Measurements from ENCODE around the gene RNPC3.

The RNPC3 gene, protein sequence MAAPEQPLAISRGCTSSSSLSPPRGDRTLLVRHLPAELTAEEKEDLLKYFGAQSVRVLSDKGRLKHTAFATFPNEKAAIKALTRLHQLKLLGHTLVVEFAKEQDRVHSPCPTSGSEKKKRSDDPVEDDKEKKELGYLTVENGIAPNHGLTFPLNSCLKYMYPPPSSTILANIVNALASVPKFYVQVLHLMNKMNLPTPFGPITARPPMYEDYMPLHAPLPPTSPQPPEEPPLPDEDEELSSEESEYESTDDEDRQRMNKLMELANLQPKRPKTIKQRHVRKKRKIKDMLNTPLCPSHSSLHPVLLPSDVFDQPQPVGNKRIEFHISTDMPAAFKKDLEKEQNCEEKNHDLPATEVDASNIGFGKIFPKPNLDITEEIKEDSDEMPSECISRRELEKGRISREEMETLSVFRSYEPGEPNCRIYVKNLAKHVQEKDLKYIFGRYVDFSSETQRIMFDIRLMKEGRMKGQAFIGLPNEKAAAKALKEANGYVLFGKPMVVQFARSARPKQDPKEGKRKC

DNA sequence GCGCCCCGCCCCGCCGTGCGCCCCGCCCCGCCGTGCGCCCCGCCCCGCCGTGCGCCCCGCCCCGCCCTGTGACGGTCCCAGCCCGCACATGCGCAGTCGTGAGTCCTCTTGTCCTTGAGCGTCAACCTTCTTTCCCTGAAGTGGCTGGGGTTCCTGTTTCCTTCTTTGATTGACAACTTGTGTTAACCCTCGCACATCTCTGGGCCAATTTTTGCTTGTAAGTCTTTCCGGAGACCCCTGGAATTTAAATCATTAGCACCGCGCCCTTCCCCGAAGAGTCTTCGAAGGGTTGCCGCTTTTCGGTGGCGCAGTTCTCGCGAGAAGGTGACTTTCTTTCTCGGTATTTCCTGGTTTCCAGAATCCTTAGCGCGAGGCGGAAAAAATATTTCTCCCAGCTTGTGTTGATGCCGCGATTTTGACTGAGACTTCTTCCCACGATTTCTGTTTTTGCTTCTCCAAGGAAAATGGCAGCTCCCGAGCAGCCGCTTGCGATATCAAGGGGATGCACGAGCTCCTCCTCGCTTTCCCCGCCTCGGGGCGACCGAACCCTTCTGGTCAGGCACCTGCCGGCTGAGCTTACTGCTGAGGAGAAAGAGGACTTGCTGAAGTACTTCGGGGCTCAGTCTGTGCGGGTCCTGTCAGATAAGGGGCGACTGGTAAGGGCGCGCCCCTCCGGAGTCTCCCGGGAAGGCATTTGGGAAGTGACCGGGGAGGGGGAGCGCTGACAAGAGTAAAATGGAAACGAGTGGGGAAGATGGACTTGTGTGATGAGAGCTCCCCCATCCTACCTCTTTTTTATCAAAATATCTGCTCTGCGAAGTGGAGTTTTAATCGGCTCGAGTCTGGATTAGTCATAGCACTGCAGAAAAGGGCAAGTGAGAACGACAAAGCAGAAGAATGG is at the start of gene RNPC3:
Gene RNPC3, plus strand, starts transcription at position 93 of the 901 bp plus-strand sequence. Its CDS starts 372 bp downstream, at position 465.
- DNase-seq, result peak; percentile 86

DNA sequence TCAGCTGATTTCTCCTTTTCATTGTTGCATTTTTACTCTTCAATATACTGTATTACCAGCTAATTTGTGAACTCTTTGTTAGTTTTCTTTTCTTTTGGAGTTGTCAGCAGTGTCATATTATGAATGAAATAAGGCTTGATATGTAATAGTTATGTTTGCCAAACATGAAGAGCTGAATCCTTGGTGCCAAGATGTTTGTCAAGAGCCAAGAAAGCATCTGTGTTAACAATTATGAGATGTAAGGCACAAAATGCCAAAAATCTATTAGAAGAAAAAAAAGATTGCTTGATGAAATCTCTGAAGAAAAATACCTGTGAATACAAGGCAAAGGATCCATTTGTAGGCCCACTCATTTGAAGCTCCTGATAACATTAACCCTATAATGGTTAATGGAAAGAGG is 48.4 kb upstream of the RNPC3 start:
- no peak for DNase-seq

DNA sequence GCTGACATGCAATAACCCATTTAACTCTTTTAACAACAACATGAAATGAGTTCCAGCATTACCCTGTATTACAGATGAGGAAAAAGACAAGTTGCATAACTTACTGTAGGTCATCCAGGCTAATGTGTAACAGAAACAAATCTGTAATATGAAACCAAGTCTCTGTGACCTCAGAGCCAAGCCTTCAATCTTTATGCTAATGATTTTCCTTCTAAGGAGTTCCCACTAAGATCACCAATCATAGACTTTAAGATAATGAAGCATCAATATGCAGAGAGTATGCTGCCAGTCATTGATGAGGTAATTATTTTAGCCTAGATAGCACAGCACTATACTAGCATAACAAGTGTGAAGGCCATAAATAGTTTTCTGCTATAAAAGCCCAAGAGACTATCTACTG is 35.6 kb upstream of the RNPC3 start:
- no peak for DNase-seq

DNA sequence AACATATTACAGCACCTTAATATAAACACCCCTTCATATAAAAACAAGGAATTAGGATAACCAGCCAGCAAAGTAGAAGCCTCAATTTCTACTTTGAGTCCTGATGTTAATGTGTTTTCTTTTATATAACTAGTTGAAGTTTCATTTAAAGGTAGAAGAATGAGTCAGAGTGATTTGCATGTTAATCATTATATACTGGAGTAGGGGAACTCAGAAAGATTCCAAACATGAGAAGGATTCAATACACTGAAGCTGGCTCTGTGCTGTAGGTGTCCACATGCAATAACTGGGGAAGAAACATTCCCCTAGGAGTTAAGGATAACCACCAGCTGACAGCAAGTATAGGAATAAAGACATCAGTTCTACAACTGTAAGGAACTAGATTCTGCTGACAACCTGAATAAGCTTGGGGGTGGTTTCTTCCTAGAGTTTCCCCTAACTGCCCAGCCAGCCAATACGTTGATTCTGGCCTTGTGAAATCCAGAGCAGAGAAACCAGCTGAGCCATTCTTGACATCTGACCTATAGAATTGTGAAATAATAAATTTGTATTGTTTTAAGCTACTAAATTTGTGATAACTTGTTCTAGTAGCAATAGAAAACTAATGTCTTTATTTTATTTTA is 33.4 kb upstream of the RNPC3 start:
- DNase-seq, result no peak

DNA sequence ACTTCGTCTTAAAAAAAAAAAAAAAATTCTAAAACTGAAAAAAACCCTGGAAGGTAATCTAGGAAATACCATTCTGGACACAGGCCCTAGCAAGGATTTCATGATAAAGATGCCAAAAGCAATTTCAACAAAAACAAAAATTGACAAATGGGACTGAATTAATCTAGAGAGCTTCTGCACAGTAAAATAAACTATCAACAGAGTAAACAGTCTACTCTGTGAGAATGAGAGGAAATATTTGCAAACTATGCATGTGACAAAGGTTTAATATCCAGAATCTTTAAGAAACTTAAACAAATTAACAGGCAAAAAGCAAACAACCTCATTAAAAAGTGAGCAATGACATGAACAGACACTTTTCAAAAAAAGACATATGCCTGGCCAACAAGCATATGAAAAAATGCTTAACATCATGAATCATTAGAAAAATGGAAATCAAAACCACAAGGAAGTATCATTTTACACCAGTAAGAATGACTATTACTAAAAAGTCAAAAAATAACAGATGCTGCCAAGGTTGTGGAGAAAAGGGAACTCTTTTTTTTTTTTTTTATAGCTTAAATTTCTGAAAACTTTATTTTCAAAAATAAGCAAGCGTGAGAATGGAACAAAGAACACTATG is 29.4 kb upstream of the RNPC3 start:
- no peak for DNase-seq

DNA sequence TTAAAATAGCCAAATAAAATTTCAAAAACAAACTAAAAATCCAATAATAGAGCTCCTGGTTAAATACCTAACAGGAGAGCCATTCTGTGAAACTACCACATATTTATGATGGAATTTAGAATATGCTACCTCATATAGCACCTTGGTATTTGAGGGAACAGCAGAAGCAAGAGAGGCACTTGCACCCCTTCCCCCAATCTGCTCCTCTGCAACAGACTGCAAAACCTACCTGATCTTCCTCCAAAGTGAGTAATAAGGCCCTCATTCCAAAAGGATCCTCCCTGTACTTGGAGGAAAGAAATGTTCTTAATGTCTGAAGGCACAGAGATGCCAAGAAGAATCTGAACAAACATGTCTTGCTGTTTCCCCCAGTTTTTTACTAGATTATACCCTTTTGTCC is 28.1 kb upstream of the RNPC3 start:
- DNase-seq, result no peak

DNA sequence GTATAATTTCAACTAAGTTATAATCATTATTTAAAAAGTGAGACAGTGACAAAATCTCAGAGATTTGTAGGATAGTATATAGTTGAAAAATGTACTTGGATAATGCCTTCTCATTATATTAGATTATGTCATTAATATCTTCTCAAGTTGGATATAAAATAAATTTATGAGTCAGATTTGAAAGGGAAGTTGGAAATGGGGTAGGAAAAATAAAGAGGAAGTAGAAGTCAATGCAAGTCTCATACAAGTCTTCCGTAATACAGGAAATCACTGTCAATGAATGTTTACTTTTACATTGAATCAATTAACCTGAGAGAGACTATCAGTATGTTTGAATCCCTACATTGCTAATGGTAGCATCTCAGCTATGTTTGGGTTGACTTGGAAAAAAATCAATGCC is 16.2 kb upstream of the RNPC3 start:
- DNase-seq, result no peak

DNA sequence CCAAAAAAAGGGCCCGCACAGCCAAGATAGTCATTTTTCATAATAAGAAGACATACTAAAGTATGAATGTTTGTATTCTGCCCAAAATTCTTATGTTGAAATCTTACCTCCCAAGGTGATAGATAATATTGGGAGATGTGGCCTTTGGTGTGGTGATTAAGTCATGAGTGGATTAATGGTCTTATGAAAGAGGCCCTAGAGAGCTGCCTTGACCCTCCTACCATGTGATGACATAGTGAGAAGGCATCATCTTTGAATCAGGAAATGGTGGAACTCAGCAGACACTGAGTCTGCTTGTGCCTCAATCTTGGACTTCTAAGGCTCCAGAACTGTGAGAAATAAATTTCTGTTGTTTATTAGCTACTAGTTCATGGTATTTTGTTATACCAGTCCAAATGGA is 11.8 kb upstream of the RNPC3 start:
- no peak for DNase-seq

DNA sequence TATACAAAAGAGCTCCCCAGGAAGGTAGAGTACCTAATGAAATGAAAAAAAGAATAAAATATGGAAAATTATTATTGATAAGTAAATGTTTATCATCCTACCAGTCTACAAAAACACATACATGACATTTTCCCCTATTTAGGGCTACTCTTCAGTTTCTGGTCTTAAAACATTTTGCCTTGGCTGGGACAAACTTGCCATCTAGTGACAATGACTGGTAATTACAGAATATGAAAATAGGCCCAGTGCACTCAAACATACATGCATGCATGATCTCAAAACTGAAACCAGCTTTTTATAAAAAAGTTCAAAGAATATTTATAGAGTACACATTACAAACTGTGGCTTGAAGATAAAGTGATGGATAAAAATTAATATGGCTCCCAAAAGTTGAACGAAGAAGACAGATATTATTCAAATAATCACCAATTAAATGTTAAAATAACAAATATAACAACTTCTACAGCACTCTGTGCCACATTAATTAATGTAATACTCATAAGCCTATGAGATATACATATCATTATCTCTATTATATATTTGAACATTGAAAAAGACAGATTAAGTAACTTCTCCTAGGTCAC is 10.5 kb upstream of the RNPC3 start:
- DNase-seq, result no peak

DNA sequence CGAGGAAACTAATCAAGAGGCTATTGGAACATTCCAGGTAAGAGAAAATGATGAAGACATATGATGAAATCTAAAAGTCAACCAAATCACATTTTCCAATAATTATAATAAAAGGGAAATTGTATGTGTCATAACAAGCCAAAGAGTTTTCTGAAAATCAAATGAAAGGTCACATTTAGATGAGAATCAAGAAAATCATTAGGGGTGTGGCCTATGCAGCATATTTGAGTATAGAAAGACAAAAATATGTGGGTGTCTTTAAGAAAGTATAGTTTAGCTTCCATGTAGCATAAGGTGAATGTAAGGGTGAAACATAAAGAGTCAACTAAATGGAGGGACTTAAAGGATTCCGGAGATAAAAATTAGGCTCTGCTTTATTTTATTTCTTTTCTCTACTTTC is 9.2 kb upstream of the RNPC3 start:
- no peak for DNase-seq

DNA sequence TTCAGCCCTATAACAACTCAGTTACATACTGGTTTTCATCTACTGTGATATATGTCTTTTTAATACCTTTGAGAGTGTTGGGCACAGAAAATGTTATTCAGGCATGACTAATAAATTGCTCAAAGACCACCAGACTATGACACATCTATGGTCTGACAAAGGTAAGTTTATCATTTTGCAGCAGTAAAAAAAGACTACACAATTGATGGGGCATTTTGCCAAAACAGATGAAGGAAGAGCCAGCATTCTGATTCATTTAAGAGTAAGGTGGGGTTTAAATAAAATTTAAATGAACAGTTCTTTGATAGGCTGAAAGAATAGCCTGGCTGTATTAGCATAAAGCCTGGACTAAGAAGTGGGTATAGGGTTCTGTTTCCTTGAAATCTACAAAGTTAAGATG is 8.8 kb upstream of the RNPC3 start:
- no peak for DNase-seq

DNA sequence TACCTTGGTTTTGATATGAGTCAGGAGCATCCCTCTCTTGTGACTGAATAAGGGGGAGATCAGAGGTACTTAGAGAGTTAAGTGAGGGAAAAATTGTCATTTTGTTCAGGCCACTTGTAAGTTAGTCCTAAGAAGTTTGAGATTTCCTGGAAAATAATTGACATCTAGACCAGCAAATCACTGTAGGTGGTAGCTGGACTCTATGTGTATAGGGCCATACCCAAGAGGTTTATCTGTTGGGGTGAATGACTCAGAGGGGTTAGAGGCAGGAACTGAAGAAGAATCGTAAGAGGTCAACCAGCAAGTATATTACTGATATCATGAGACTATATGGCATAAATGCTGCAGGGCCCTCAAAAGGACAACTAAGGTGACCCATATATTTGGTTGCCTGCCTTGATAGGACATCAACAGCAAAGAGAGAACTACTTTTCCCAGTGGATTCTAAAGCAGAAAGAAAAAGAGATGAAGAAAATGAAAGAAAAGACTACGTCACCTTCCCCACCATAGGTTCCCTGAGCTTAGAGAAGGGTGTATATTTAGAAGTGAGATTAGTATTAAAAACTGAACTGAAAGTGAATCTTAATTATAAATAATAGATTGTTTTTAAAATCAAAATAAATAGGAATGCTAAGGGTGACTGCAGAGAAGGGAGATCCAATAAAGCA is 8.0 kb upstream of the RNPC3 start:
- DNase-seq, result no peak

DNA sequence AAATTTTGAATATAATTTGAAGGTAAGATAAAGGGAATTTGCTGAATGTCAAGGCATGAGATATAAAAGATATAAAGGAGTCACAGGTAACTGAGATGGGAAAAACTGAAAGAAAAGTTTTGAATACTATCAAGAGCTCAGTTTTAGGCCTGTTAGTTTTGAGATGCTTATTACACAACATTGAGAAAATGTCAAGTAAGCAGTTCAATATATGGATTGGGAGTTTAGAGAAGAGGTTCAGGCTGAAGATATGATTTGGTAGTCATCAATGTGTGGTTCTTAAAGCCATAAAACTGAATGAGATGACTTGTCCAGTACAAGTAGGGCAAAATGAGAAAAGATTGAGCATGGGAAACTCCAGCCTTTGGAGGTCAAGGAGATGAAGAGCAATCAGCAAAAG is 4.7 kb upstream of the RNPC3 start:
- DNase-seq, result no peak

DNA sequence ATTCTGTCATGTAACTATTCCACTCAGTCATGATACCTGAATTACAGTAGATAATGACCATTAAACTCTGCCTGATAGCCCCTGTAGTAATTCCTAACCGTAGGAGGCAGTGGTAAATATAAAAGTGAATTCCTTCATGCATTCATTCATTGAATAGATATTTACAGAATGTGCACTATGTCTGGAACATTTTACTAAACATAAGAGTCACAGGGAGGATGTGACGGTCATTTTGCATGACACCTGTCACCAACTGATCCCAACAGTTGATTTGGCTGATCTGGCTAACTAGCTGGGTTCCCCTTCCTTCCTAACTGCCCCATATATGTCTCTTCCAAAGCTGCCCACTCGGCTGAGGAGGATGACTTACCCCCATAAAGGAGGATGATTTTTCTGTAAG is 2.2 kb upstream of the RNPC3 start:
- DNase-seq, result no peak

DNA sequence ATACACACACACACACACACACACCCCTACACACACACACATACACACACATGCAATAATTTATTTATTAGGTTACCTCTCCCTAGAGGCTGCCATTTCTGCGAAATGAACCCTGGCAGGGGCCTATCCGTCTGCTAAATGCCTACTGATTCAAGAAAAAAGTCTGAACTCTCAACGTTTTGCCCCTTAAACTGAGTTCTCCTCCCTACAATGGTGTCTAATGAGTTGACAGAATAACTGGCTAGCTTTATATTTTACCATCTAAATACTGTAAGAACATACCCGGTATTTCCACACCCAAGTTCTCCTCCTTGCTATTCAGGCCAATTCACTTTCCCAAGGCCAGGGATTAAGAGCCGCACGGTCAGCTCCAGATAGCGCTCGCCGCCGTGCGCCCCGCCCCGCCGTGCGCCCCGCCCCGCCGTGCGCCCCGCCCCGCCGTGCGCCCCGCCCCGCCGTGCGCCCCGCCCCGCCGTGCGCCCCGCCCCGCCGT is 339 bp upstream of the RNPC3 start:
- DNase-seq, result no peak

DNA sequence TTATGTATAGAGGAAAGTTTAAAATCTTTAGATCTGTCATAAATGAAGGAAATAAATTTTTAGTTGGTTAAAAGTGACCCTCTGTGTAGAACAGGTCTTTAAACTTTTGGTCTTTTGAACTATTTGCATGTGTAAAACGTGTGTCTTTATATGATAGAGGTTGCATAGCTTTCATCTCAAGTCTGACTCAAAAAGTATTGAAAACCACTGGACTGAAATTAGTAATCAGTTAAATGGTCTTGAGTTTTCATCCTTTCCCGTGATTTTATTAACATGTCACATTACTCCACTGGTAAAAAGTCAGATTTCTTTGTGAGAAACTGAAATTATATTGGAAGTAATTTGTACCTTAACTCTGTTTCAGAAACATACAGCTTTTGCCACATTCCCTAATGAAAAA is 1.8 kb downstream of the RNPC3 start:
- DNase-seq, result no peak

DNA sequence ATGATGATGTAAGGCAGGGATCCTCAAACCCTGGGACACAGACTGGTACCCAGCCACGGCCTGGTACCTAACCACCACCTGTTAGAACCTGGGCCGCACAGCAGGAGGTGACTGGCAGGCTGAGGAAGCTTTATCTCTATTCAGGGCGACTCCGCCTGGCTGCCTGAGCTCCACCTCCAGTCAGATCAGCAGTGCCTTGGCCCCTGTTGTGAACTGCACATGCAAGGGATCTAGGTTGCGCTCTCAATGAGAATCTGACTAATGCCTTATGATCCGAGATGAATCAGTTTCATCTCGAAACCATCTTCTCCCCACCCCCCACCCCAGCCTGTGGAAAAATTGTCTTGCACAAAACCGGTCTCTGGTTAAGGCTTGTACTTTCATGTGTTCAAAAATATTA is 4.2 kb downstream of the RNPC3 start:
- peak; percentile 17 for DNase-seq

DNA sequence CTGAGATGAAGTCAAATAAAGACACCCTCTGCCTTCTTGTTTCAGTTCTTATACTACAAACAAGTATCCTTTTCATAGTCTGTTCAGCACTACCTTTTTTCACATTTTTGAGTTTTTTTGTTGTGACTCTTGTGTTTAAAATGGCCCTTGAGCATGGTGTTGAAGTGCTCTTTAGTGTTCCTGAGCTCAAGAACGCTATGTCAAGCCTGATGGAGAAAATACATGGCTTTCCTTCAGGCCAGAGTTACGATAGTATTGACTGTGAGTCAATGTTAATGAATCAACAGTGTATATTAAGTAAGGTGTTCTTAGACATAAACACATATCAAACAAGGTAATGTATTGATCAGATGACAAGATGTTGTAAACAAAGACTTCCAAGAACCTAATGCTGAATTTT is 12.7 kb downstream of the RNPC3 start:
- no peak for DNase-seq

DNA sequence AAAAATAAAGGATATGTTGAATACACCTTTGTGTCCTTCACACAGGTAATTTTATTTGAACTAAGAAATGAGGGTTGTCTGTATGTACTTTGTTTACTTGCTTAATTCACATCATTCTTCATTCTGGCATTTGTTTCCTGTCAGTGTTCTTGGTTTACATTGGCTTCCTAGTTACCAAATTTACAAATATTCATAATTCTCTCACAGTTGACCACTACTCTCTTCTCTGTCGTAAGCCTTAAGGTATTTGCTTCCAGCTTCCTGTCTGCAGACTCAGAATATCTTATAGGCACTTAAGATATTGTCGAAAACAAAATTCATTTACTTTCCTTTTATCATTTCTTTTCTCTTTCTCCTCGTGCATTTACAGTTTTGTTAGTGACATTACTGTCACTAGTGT is 15.9 kb downstream of the RNPC3 start:
- no peak for DNase-seq

DNA sequence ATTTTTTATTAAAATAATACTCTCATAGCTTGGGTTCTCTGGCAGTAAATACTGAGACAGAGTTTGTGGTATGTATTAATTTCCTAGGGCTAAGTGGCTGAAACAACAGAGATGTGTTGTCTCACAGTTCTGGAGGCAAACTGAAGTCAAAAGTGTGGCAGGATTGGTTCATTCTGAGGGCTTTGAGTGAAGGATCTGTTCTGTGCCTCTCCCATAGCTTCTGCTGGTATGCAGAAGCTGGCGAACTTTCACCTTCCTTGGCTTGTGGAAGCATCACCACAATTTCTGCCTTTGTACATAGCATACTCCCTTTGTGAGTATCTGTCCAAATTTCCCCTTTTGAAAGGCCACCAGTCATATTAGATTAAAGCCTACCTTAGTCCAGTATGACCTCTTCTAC is 21.0 kb downstream of the RNPC3 start:
- DNase-seq, result no peak

DNA sequence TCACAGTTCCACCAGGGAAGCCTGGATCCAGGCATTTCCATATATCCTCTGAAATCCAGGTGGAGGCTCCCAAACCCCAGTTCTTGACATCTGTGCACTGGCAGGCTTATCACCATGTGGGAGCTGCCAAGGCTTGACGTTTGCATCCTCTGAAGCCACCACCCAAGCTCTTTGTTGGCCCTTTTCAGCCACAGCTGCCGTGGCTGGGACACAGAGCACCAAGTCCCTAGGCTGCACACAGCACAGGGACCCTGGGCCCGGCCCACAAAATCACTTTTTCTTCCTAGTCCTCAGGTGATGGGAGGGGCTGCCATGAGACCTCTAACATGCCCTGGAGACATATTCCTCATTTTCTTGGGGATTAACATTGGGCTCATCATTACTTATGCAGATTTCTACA is 22.3 kb downstream of the RNPC3 start:
- DNase-seq, result no peak

DNA sequence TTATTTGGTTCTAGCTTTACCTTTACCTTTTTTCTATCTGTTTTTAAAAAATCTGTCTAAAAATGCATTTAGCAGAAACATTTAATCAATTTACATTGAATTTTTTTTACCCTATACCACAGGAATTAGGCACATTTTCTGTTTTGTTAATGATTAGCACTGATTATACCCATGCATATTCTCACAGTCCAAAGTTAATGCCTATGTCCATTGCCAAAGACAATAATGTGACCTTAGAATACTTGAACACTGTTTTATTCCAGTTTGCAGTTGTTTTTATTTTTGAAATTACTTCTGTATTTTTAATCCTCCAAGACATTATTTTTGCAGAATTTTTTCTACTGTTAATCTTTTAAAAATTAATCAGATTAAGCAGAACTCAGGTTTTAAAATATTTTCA is 34.9 kb downstream of the RNPC3 start:
- no peak for DNase-seq

All from activated CD4-positive, alpha-beta T cell treated with anti-CD3 and anti-CD28 coated beads, Interleukin-2, amount 50 U/mL, for 1 hour (primary cell).